HepG2 (cell line): Measurements from ENCODE around the gene ETFB. TPM values are rescaled to one million over a fixed set of nuclear protein-coding genes. Genes with fewer than 3 reads are reported as not detected.

Experiments
- CHCHD3 ChIP-seq: sonication (generic); formaldehyde crosslinking; IDR thresholded peaks from 2 replicates; pipeline ENCODE4 v1.8.0; 2022; ENCODE audit warnings: mild to moderate bottlenecking, missing genetic modification reagents, moderate library complexity
- CHD2 ChIP-seq: IDR thresholded peaks from 2 replicates; pipeline ENCODE4 v1.6.1; 2011; ENCODE audit warnings: low read depth, low read length, improper control_type of control experiment
- FOXP4 ChIP-seq: sonication (generic); formaldehyde crosslinking; IDR thresholded peaks from 2 replicates; pipeline ENCODE4 v1.4.0; 2020; ENCODE audit warnings: missing genetic modification reagents
- HNRNPH1 ChIP-seq: fragments of 200-400 bp; formaldehyde crosslinking; optimal IDR thresholded peaks from 2 replicates; pipeline ENCODE3; 2017; ENCODE audit warnings: mild to moderate bottlenecking, low read depth, low read length
- KDM3A ChIP-seq: IDR thresholded peaks from 2 replicates; pipeline ENCODE4 v1.6.1; 2018; ENCODE audit warnings: low read depth, missing compliant biosample characterization
- MLLT10 ChIP-seq: sonication (generic); formaldehyde crosslinking; IDR thresholded peaks from 2 replicates; pipeline ENCODE4 v1.4.0; 2020; ENCODE audit warnings: missing genetic modification reagents
- MXD1 ChIP-seq: sonication (generic); formaldehyde crosslinking; IDR thresholded peaks from 2 replicates; pipeline ENCODE4 v1.4.0; 2020; ENCODE audit warnings: mild to moderate bottlenecking, missing genetic modification reagents
- NCOA5 ChIP-seq: sonication (generic); formaldehyde crosslinking; IDR thresholded peaks from 2 replicates; pipeline ENCODE4 v1.4.0; 2020; ENCODE audit warnings: missing genetic modification reagents
- PHF20 ChIP-seq: sonication (generic); formaldehyde crosslinking; IDR thresholded peaks from 2 replicates; pipeline ENCODE4 v1.5.0; 2020; ENCODE audit warnings: mild to moderate bottlenecking, missing genetic modification reagents
- RERE ChIP-seq: IDR thresholded peaks from 2 replicates; pipeline ENCODE4 v1.6.1; 2016; ENCODE audit warnings: low read depth, missing genetic modification reagents, missing compliant biosample characterization
- RXRA ChIP-seq: sonication (generic); formaldehyde crosslinking; IDR thresholded peaks from 2 replicates; pipeline ENCODE4 v1.5.1; 2020; ENCODE audit warnings: missing genetic modification reagents
- SOX6 ChIP-seq, 2 experiments: fragments of 450-650 bp in 1 of 2; sonication (generic) in 1 of 2; formaldehyde crosslinking in 1 of 2; IDR thresholded peaks; 2 replicates each; pipeline versions ENCODE4 v1.4.0 to v1.6.1; 2017 to 2020; ENCODE audit warnings: antibody characterized with exemption in 1 of 2, mild to moderate bottlenecking in 1 of 2, missing genetic modification reagents in 1 of 2
- THAP11 ChIP-seq: IDR thresholded peaks from 2 replicates; pipeline ENCODE4 v1.6.1; 2016; ENCODE audit warnings: missing biosample characterization, missing genetic modification reagents
- XRCC5 ChIP-seq: fragments of 200-400 bp; formaldehyde crosslinking; optimal IDR thresholded peaks from 2 replicates; pipeline ENCODE3; 2017; ENCODE audit warnings: mild to moderate bottlenecking, low read length
- ZBTB7B ChIP-seq: sonication (generic); formaldehyde crosslinking; IDR thresholded peaks from 2 replicates; pipeline ENCODE4 v1.4.0; 2020; ENCODE audit warnings: missing genetic modification reagents
- ZMAT5 ChIP-seq: sonication (generic); formaldehyde crosslinking; IDR thresholded peaks from 2 replicates; pipeline ENCODE4 v1.5.0; 2020; ENCODE audit warnings: mild to moderate bottlenecking, low read depth, missing genetic modification reagents, borderline replicate concordance
- ZNF446 ChIP-seq: sonication (generic); formaldehyde crosslinking; IDR thresholded peaks from 2 replicates; pipeline ENCODE4 v1.5.0; 2020; ENCODE audit warnings: mild to moderate bottlenecking, missing genetic modification reagents
- ZNF558 ChIP-seq: sonication (generic); formaldehyde crosslinking; IDR thresholded peaks from 2 replicates; pipeline ENCODE4 v1.9.0; 2022; ENCODE audit warnings: mild to moderate bottlenecking, missing genetic modification reagents, borderline replicate concordance
- ZNF629 ChIP-seq: sonication (generic); formaldehyde crosslinking; conservative IDR thresholded peaks from 2 replicates; pipeline ENCODE4 v1.5.0; 2020; ENCODE audit warnings: missing genetic modification reagents
- ZNF674 ChIP-seq: sonication (generic); formaldehyde crosslinking; IDR thresholded peaks from 2 replicates; pipeline ENCODE4 v1.5.0; 2020; ENCODE audit warnings: low read depth, mild to moderate bottlenecking, missing genetic modification reagents
- ZNF777 ChIP-seq: sonication (generic); formaldehyde crosslinking; IDR thresholded peaks from 2 replicates; pipeline ENCODE4 v1.4.0; 2020; ENCODE audit warnings: missing genetic modification reagents
- polyA plus RNA-seq, 8 experiments: library from polyadenylated mRNA; depleted of rRNA in 3 of 8; stranded (reverse) in 7 of 8; unstranded in 1 of 8; fragments of >200 nt; fragmentation: Illumina TruSeq in 4 of 8; extraction: Trizol in 4 of 8; gene quantifications; 2 replicates each; pipeline versions ENCODE4 v1.2.1 to v1.2.3, GENCODE V29; 2011 to 2016; ENCODE audit warnings: low read depth in 4 of 8, missing spikeins in 1 of 8, mixed read lengths in 1 of 8; ENCODE audit not compliant: insufficient read depth in 1 of 8
- total RNA-seq, 5 experiments: library from RNA; depleted of rRNA; stranded (reverse); fragments of >200 nt; fragmentation: Illumina TruSeq; extraction: Trizol; gene quantifications; 2 replicates each; pipeline ENCODE4 v1.2.3, GENCODE V29; 2016; ENCODE audit warnings: low read depth in 1 of 5
- TF ChIP-seq, protein P1 (sequence below): sonication (generic); formaldehyde crosslinking; IDR thresholded peaks from 2 replicates; pipeline ENCODE4 v1.8.0; 2022; ENCODE audit warnings: missing genetic modification reagents, mild to moderate bottlenecking, borderline replicate concordance

Gene ETFB
- total and polyA plus RNA-seq, 2 of the 13 experiments (the other 11 are each of a cell fraction or from before 2014, with no cell fraction given): 678 to 1,314 TPM

GRCh38 chr19:51347209-51347928 lies 18.8 kb downstream of the ETFB start (continued):
- TF ChIP-seq RERE (CRISPR knock-in tag) (no peak), MLLT10 (CRISPR knock-in tag) (no peak), ZNF777 (CRISPR knock-in tag) (no peak), RXRA (CRISPR knock-in tag) (no peak; the same call in 1 of the 2 replicates), NCOA5 (CRISPR knock-in tag) (no peak), CHD2 (no peak), THAP11 (CRISPR knock-in tag) (no peak), ZNF558 (CRISPR knock-in tag) (no peak), XRCC5 (no peak), MXD1 (no peak), FOXP4 (CRISPR knock-in tag) (no peak), ZBTB7B (CRISPR knock-in tag) (no peak), HNRNPH1 (no peak), PHF20 (no peak), CHCHD3 (no peak), ZNF674 (CRISPR knock-in tag) (no peak), ZNF629 (peak; percentile 52; the same call in 1 of the 2 replicates), SOX6 (IDR thresholded peaks at IDR 0.05) (no peak), SOX6 (CRISPR knock-in tag; IDR thresholded peaks at IDR 0.05) (peak; percentile 43), ZNF446 (CRISPR knock-in tag) (no peak), KDM3A (CRISPR knock-in tag) (no peak), ZMAT5 (CRISPR knock-in tag) (no peak)
- TF ChIP-seq, protein P1, sequence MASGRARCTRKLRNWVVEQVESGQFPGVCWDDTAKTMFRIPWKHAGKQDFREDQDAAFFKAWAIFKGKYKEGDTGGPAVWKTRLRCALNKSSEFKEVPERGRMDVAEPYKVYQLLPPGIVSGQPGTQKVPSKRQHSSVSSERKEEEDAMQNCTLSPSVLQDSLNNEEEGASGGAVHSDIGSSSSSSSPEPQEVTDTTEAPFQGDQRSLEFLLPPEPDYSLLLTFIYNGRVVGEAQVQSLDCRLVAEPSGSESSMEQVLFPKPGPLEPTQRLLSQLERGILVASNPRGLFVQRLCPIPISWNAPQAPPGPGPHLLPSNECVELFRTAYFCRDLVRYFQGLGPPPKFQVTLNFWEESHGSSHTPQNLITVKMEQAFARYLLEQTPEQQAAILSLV (CRISPR knock-in tag): no peak
